Breast epithelium (tissue), 3 donors: ENCODE data around the gene AGAP2.

Experiments
- CTCF ChIP-seq, 3 donors: fragments of 450-650 bp; IDR thresholded peaks; one replicate each; pipeline ENCODE4 v1.5.1; 2016 to 2017; ENCODE audit warnings: antibody characterized with exemption in 3 of 3, mild to moderate bottlenecking in 3 of 3, moderate library complexity in 3 of 3
- POLR2A ChIP-seq: fragments of 450-650 bp; IDR thresholded peaks from one replicate; pipeline ENCODE4 v1.6.1; 2016; ENCODE audit warnings: antibody characterized with exemption, mild to moderate bottlenecking, moderate library complexity
- POLR2AphosphoS5 ChIP-seq, 3 donors: sonication (generic); formaldehyde crosslinking; IDR thresholded peaks; one replicate each; pipeline ENCODE4 v1.6.1; 2017; ENCODE audit warnings: antibody characterized with exemption in 3 of 3

DNA sequence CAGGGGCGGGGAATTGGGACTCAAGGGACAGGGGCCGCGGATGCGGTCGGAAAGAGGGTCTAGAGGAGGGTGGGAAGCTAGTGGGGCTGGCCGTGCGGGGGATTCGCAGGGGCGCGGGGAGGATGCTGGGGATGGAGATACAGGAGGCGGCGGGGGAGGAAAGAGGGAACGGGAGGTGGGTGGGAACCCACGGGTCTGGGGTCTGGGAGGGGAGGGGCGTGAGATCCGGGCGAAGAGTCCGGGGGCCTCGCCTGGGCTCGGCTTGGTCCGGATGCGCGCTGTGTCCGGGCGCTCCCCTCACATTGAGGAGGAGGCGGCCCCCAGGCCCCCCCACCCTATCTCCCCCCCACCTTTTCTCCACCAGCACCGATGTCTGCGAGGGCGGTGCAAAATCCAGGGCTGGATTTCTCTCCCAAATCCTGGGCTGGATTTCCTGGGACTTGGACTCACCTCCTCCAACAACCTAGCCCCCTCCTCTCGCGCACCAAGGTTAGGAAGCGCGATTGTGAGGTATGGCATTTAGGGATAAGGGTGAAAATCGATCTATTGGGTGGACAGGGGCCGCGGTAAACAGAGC lies at the start of gene AGAP2:
- TF ChIP-seq CTCF (IDR thresholded peaks at IDR 0.05) = no peak
- no peak for TF ChIP-seq POLR2A
- TF ChIP-seq POLR2AphosphoS5 (IDR thresholded peaks at IDR 0.05) = no peak
